ENCODE results near the gene GIN1. TPM values are rescaled to one million over a fixed set of nuclear protein-coding genes. Genes with fewer than 3 reads are reported as not detected.

Gene GIN1
- total RNA-seq, 4 donors from 2014 or later, result 2.2 to 9.9 (median 5.2) TPM

DNA sequence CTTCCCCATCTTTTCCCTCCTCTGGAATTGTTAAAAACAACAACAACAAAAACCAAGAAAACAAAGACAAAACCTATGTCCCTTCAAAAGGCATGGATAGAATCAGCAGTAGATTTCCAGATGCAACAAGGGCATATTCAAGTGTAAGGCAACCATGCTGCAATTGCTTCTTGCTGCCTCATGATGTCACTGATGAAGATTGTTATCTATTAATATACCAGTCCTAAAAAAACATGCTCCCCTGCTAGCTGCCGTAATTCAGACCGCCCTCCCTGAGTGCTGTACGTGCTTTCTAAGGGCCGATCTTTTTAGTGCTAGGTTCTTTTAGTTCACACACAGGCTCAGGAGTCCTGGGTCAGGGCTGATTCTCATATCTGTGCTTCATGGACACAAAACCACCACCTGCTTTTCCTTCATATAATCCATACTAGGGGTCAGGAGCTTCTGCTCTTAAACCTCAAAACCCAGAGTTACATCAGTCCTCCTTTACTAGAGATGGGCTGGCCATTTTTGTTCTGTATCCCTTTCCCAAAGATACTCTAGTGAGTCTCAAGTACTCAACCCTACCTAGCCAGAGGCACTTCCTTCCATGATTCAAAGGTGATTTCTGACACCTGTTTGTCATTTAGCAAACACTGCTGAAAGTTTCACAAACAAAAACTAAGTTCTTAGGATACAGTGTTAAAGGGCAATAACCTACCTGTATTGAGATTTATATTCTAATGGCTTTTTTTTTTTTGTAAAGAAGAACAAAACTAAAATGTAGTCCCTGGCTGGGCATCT, 82.1 kb downstream of the GIN1 start:
- WGBS, result 77% methylated on average over 4 of the region's 4 CpGs
- no peaks in the 10 kb centered on the region for H3K9me3 ChIP-seq
- H3K27me3 ChIP-seq, result no peaks in the 10 kb centered on the region
- DNase-seq (ENCODE audit: low spot score in 2 of 2), result no peak
- TF ChIP-seq POLR2AphosphoS5 (IDR thresholded peaks at IDR 0.05), result no peak
- no peak for TF ChIP-seq POLR2A (IDR thresholded peaks at IDR 0.05)
- TF ChIP-seq, protein P1, sequence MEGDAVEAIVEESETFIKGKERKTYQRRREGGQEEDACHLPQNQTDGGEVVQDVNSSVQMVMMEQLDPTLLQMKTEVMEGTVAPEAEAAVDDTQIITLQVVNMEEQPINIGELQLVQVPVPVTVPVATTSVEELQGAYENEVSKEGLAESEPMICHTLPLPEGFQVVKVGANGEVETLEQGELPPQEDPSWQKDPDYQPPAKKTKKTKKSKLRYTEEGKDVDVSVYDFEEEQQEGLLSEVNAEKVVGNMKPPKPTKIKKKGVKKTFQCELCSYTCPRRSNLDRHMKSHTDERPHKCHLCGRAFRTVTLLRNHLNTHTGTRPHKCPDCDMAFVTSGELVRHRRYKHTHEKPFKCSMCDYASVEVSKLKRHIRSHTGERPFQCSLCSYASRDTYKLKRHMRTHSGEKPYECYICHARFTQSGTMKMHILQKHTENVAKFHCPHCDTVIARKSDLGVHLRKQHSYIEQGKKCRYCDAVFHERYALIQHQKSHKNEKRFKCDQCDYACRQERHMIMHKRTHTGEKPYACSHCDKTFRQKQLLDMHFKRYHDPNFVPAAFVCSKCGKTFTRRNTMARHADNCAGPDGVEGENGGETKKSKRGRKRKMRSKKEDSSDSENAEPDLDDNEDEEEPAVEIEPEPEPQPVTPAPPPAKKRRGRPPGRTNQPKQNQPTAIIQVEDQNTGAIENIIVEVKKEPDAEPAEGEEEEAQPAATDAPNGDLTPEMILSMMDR (IDR thresholded peaks at IDR 0.05), result no peak
- TF ChIP-seq EP300 (IDR thresholded peaks at IDR 0.05), result no peak
- no peaks in the 10 kb centered on the region for H3K4me1 ChIP-seq
- no peaks in the 10 kb centered on the region for H3K36me3 ChIP-seq
- H3K27ac ChIP-seq, result no peak overlapping the region
- no peak overlapping the region for H3K4me3 ChIP-seq

DNA sequence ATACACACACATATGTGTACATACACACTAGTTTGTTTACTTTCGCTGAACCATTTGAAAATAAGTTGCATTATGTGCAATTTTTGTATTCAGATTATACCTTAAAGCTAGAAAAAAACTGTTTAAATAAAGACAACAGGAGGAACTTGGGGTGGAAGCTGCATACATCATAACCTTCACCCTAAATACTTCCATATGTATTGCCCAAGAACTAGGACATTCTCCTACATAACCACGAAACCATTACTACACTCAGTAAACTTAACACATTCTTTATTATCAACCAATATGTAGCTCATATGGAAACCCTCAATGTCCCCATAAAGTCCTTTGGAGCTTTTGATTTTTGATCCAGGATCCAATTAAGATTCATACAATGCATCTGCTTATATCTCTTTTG, 83.3 kb downstream of the GIN1 start:
- Histone ChIP-seq H3K27me3 (no peaks in the 10 kb centered on the region), H3K4me3 (no peak overlapping the region), H3K9me3 (no peaks in the 10 kb centered on the region), H3K4me1 (no peaks in the 10 kb centered on the region), H3K27ac (no peak overlapping the region), H3K36me3 (peaks cover 4% of the 10 kb centered on the region)
- TF ChIP-seq POLR2A (IDR thresholded peaks at IDR 0.05) (no peak), EP300 (IDR thresholded peaks at IDR 0.05) (no peak), POLR2AphosphoS5 (IDR thresholded peaks at IDR 0.05) (no peak)
- TF ChIP-seq, protein P1 (IDR thresholded peaks at IDR 0.05), result no peak
- WGBS, result 83% methylated on average over 2 of the region's 2 CpGs
- DNase-seq (ENCODE audit: low spot score in 2 of 2), result no peak

Other genes starting within 250 kb of the GIN1 start
- 10 to 100 TPM; 21.0 to 57.0 (median 27.0) TPM for gene PPIP5K2, start 163 bp upstream of the GIN1 start, total RNA-seq
- gene MACIR, start 138.6 kb upstream of the GIN1 start, total RNA-seq, result 1 to 10 TPM; 5.3 to 6.2 (median 5.4) TPM

Data from suprapubic skin (tissue), 4 donors.